GM20431 (cell line): ENCODE measurements around the gene EIF2AK3.
"Not testable (repeated sequence)": the region's sequence is repeated elsewhere in the genome, so short reads cannot be mapped to it uniquely, and the experiment has no call there.

ENCODE experiments used
- in situ Hi-C: fragments of 300-500 bp; cut with MseI, MboI; formaldehyde crosslinking; loops from one replicate; pipeline ENCODE4 v1.15.0; 2020; ENCODE audit warnings: low sequenced_read_pairs; ENCODE audit not compliant: unreplicated experiment

EIF2AK3 gene

GRCh38 chr2:88627055-88627855, at the start of gene EIF2AK3:
TSS of gene EIF2AK3 (minus strand) at chr2:88627464. CDS start at chr2:88627274, 190 bp downstream.
- in situ Hi-C loops: no loop called here

- in situ Hi-C loops: loop anchor here (25.0 kb wide), 1 partner anchor 486 kb away; no protein-coding TSS in a partner anchor
These were observed 46.1 kb upstream of the EIF2AK3 start for GRCh38 chr2:88673363-88673762.

DNA sequence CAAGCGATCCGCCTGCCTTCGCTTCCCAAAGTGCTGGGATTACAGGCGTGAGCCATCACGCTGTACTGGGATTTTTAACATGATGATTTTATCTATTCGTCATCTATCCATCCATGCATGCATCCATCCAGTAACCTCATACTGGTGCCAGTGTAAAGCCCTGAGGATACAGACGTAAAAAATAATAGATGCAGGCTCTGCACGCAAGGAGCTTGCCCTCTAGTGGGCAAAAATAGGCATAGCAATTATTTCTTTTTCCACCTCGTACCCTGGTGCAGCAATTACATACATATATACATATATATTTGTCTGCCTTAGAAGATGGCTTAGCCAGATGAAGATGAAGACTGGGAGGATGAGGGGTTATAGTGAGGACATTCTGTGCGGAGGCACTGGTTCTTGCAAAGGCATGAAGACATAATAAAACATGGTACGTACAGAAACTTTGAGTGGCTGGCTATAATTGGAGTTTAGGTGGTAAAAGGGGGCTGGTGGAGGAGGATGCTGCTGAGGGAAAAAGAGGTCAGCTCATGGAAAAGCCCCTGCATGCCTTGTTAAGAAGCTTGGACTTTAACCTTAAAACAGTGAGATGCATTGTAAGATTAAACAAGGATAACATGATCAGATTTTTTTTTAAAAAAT, 44.6 kb upstream of the EIF2AK3 start:
- in situ Hi-C loops: loop anchor here (25.0 kb wide), 1 partner anchor 485 kb away; no protein-coding TSS in a partner anchor

GRCh38 chr2:88669482-88670214, 42.4 kb upstream of the EIF2AK3 start:
- in situ Hi-C loops: loop anchor here (10.0 to 25.0 kb wide), 2 partner anchors 85 to 482 kb away; no protein-coding TSS in a partner anchor

DNA sequence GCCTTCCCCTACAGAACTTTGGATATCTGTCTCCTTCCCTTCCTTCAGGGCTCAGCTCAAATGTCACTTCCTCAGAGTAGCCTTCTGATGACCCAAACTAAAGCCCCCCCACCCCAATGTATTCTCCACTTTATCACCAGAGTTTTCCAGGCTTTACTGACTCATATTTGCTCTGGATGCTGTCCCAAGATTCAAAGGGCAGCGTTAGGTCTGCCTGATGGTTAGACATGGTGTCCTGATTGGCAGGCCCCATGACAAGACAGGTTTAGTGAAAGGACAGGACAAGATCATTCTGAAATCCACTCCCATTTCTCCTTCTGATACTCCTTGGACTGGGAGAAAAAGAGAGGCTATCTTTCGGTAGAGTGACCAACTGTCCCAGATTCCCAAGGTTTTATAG, 41.6 kb upstream of the EIF2AK3 start:
- in situ Hi-C loops: loop anchor here (10.0 to 25.0 kb wide), 2 partner anchors 84 to 482 kb away; no protein-coding TSS in a partner anchor

- in situ Hi-C loops: loop anchor here (10.0 to 25.0 kb wide), 2 partner anchors 82 to 480 kb away; no protein-coding TSS in a partner anchor
These were observed 40.0 kb upstream of the EIF2AK3 start for GRCh38 chr2:88667219-88667618.

GRCh38 chr2:88666576-88666975, 39.3 kb upstream of the EIF2AK3 start:
- in situ Hi-C loops: loop anchor here (10.0 to 25.0 kb wide), 2 partner anchors 82 to 479 kb away; no protein-coding TSS in a partner anchor

GRCh38 chr2:88660622-88661021, 33.4 kb upstream of the EIF2AK3 start:
- in situ Hi-C loops: loop anchor here (10.0 to 25.0 kb wide), 2 partner anchors 76 to 473 kb away; no protein-coding TSS in a partner anchor

- in situ Hi-C loops: loop anchor here (25.0 kb wide), 1 partner anchor 472 kb away; no protein-coding TSS in a partner anchor
These were observed 32.3 kb upstream of the EIF2AK3 start for GRCh38 chr2:88659538-88659915.

DNA sequence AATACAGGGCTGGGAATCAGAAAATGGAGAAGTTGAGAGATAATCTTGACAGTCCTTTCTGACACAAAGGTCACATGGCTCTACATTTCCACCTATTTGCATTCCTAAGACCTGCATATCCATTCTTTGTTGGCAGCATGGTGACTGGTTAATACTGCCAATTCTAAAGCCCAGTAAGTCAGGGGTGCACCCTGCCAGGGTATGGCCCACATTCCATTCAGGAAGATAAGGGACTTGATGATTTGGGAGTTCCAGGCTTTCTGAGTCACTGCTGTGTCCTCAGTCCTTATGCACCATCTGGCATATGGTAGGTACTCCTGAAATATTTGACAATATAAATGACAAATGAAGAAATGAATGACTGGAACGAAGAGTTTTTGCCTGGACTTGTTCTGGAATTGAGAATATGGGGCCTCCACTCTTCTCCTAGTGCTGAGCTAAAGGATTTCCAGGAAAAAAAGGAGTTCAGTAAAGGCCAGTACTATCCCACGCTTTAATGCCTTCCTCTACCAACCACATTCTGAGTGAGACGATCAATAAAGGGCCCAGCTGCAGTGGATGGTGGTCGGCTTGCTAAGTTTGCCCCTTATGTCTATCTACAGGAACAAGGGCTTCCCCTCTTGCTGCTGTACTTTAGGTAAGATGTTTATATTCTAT, 31.7 kb upstream of the EIF2AK3 start:
- in situ Hi-C loops: loop anchor here (25.0 kb wide), 1 partner anchor 472 kb away; no protein-coding TSS in a partner anchor

- in situ Hi-C loops: loop anchor here (25.0 kb wide), 1 partner anchor 471 kb away; no protein-coding TSS in a partner anchor
These were observed 31.1 kb upstream of the EIF2AK3 start for GRCh38 chr2:88658326-88658725.

- in situ Hi-C loops: loop anchor here (25.0 kb wide), 1 partner anchor 470 kb away; no protein-coding TSS in a partner anchor
These were observed 29.9 kb upstream of the EIF2AK3 start for GRCh38 chr2:88657131-88657530.

DNA sequence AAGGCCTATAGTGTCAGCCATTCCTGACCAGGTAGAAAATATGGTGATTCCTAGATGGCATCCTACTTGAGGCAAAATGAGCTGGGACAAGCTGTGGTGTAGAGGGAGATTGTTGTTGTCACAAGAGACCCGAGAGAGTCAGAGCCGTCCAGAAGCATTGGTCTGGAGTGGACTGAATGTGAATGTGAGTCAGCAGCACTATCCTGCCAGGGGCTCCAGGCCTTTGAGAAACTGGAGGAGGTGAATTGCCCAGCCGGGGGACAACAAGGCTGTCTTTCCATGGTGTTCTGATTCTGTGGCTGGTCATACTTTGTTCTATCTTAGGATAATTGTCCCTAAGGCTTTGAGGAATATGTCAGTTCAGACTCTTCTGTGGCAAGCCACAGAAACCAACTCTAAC, 29.4 kb upstream of the EIF2AK3 start:
- in situ Hi-C loops: loop anchor here (25.0 kb wide), 1 partner anchor 469 kb away; no protein-coding TSS in a partner anchor

DNA sequence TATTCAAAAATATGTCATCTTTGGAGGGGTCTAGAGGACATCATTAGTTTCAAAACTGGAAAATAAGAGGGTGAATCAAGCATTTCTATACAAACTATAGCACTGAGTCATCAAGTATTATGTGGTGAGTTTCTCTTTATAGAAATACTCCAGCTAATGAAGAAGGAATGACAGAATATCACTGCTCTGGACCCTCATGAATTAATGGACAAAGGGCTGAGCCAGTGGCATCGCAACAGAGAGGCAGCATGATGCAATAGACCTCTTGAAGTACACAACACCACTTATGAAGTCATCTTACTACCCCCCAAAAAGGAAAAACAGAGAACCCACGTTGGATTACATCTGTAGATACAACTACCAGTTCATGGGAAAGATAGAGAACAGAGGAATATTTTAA, 27.4 kb upstream of the EIF2AK3 start:
- in situ Hi-C loops: loop anchor here (25.0 kb wide), 1 partner anchor 467 kb away; no protein-coding TSS in a partner anchor

DNA sequence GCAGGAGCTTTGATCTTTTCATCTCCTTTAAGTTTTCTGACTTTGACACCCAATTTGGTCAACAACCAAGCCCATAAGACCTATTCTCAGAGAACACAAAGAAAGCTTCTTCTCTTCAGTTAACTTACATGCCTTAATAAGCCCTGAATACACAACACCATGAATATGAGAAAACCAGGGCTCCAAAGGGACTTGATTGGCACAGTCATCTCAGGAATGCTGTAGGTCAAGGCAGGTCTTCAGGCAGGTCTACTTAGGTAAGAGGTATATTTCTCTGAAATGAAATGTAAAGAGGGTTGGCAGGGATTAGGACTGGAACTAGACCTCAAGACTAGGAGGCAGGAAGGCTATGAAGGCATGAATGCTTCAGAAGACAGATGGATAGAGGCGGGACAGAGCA, 24.4 kb upstream of the EIF2AK3 start:
- in situ Hi-C loops: loop anchor here (25.0 kb wide), 1 partner anchor 464 kb away; no protein-coding TSS in a partner anchor

DNA sequence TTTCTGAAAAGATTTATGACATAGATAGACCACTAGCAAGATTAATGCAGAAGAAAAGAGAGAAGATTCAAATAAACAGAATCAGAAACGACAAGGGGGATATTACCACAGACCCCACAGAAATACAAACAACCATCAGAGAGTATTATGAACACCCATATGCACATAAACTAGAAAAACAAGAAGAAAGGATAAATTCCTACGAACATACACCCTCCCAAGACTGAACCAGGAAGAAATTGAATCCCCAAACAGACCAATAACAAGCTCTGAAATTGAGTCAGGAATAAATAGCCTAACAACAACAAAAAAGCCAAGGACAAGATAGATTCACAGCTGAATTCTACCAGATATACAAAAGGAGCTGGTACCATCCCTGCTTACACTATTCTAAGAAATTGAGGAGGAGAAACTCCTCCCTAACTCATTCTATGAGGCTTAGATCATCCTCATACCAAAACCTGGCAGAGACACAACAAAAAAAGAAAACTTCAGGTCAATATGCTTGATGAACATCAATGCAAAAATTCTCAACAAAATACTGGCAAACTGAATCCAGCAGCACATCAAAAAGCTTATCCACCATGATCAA, 18.1 kb upstream of the EIF2AK3 start:
- in situ Hi-C loops: not testable (repeated sequence)

DNA sequence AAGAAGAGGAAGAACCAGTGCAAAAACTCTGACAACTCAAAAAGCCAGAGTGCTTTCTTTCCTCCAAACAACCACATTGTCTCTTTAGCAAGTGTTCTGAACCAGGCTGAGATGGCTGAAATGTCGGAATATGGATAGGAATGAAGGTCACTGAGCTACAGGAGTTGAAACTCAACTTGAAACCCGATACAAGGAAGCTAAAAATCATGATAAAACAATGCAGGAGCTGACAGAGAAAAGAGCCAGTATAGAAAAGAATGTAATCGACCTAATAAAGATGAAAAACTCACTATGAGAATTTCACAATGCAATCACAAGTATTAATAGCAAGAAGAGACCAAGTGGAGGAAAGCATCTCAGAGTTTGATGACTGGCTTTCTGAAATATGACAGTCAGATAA, 15.0 kb upstream of the EIF2AK3 start:
- in situ Hi-C loops: no loop called here

DNA sequence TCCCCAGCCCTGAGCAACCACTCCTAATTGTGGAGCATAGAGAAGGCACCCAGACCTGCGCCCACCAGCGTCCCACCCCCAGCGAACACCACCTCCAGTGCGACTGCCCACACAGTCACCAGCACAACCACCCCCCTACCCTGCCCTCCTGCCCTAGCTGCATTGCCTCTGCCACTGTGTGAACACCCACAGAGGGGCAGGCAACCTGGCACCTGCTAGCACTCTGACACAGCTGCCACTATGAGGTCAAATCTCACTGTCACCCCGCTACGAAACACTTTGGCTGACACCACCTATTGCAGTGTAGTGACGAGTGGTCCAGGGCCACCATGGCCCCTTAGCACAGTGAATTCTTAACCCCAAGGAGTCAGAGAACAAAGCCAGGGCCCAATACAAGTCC, 14.1 kb upstream of the EIF2AK3 start:
- in situ Hi-C loops: no loop called here

GRCh38 chr2:88639865-88640264, 12.6 kb upstream of the EIF2AK3 start:
- in situ Hi-C loops: no loop called here
